Nephron progenitor cell (in vitro differentiated cells): Measurements from ENCODE around the gene IRF6.

Experiments
- DNase-seq: peaks from one replicate; pipeline ENCODE4 v3.0.0; 2021
- H3K27ac Mint-ChIP-seq: 2 replicates; pipeline ENCODE4 v1.8.0; 2021; ENCODE audit warnings: mild to moderate bottlenecking, moderate library complexity, mixed read lengths
- H3K27me3 Mint-ChIP-seq: 2 replicates; pipeline ENCODE4 v1.8.0; 2021; ENCODE audit warnings: mild to moderate bottlenecking, low read depth, mixed read lengths; ENCODE audit not compliant: poor library complexity
- H3K36me3 Mint-ChIP-seq: 2 replicates; pipeline ENCODE4 v1.8.0; 2021; ENCODE audit warnings: low read depth, mixed read lengths
- H3K4me1 Mint-ChIP-seq: 2 replicates; pipeline ENCODE4 v1.8.0; 2021; ENCODE audit warnings: mixed read lengths
- H3K4me3 Mint-ChIP-seq: 2 replicates; pipeline ENCODE4 v1.8.0; 2021; ENCODE audit warnings: mild to moderate bottlenecking, moderate library complexity, mixed read lengths
- H3K9me3 Mint-ChIP-seq: 2 replicates; pipeline ENCODE4 v1.8.0; 2021; ENCODE audit warnings: mild to moderate bottlenecking, moderate library complexity, mixed read lengths
- TF ChIP-seq, protein P1 (sequence below): fragments of 200-600 bp; sonication (generic); IDR thresholded peaks from 2 replicates; pipeline ENCODE4 v1.5.0; 2021; ENCODE audit warnings: antibody characterized with exemption

Gene IRF6

DNA sequence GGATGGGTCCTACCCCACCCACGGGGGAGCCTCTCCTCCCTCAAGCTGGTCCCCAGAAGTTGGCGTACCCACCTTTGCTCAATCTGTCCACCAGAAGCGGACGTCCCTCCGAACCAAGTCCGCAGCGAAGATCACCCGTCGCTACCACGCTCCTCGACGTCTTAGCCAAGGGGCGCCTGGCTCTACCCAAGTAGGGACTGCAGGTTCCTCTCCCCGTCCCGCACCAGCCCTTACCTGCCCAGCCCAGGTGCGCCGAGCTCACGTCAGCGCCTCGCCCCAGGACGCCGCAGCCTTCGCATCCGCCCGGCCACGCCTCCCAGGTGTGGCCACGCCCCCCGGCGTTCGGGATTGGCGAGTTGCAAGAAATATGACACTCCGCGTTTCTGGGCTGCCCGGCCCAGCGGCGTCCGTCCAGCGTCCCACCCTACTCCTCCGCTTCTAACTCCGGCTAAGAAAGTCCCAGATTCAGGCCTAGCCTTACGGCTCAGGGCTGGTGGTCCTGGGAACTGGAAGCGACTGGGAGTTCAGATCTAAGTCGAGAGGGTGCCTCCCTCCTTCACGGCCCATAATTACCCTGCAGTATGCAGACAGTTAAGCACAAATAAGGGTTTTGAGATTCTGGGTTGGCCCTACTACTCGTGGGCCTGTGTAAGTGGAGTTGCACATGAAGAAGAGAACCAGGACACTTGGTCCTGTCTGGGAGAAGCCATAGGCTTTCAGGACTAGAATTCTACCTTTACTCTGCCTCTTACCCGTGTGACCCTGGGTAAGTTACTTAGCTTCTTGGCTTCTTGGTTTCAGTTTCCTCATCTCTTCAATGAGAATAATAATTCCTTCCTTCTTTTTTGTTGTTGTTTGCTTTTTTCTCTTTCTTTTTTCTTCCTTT, at the start of gene IRF6:
TSS of gene IRF6 (minus strand) at position 268 of the 886 bp plus-strand sequence. CDS start 4,729 bp downstream, outside the sequence.
- peak; percentile 93 for DNase-seq
- Mint-ChIP-seq H3K9me3 (no peaks in the 10 kb centered on the region), H3K4me1 (peaks cover 7% of the 10 kb centered on the region), H3K27ac (peak within 1 kb of the TSS; percentile 29), H3K36me3 (no peaks in the 10 kb centered on the region), H3K4me3 (peak within 1 kb of the TSS; percentile 81), H3K27me3 (peaks cover 66% of the 10 kb centered on the region)
- TF ChIP-seq, protein P1, sequence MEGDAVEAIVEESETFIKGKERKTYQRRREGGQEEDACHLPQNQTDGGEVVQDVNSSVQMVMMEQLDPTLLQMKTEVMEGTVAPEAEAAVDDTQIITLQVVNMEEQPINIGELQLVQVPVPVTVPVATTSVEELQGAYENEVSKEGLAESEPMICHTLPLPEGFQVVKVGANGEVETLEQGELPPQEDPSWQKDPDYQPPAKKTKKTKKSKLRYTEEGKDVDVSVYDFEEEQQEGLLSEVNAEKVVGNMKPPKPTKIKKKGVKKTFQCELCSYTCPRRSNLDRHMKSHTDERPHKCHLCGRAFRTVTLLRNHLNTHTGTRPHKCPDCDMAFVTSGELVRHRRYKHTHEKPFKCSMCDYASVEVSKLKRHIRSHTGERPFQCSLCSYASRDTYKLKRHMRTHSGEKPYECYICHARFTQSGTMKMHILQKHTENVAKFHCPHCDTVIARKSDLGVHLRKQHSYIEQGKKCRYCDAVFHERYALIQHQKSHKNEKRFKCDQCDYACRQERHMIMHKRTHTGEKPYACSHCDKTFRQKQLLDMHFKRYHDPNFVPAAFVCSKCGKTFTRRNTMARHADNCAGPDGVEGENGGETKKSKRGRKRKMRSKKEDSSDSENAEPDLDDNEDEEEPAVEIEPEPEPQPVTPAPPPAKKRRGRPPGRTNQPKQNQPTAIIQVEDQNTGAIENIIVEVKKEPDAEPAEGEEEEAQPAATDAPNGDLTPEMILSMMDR, result no peak

DNA sequence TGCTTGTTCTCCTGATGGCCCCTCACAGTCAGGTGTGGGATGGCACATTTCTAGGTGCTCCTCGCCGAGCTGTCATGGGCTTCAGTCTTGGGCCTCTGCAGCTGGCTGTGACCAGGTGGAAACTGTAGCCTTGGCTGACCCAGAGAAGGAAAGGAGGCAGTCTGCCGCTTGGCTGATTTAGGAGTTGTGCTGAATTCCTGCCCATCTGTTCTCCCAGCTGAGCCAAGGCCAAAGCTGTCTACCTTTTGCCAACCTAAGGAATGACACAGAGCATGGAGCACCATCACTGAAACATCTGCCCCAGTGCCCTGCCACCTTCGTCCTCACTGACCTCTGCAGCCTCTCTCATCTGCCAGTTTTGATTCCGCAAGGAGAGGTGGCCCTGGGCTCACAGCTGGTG, 49.7 kb upstream of the IRF6 start:
- Mint-ChIP-seq H3K4me3 (no peak overlapping the region), H3K4me1 (no peaks in the 10 kb centered on the region), H3K36me3 (peaks cover 38% of the 10 kb centered on the region), H3K27me3 (peaks cover under 1% of the 10 kb centered on the region), H3K27ac (no peak overlapping the region), H3K9me3 (no peaks in the 10 kb centered on the region)
- DNase-seq, result no peak
- TF ChIP-seq, protein P1, result no peak

DNA sequence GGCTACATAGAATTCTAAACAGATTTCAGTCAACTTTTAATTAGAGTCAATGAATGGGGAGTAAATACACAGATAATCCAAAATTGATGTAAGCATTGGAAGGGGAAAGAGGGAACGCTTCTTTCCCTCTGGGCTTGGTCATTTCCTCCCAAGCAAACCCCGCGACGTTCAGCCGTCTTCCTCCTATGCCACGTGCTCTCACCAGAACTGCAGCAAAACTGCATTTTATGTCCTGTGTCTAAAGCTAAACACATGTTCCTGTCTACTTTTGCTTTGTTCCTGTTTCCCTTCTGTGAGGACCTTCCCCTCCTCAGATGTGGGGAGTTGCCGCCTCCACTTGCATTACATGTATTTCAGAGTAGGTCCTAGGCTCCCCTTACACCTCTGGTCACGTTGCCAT, 49.1 kb upstream of the IRF6 start:
- H3K27me3 Mint-ChIP-seq, result no peaks in the 10 kb centered on the region
- TF ChIP-seq, protein P1, result no peak
- H3K36me3 Mint-ChIP-seq, result peaks cover 38% of the 10 kb centered on the region
- H3K9me3 Mint-ChIP-seq, result no peaks in the 10 kb centered on the region
- no peak for DNase-seq
- H3K4me3 Mint-ChIP-seq, result no peak overlapping the region
- H3K27ac Mint-ChIP-seq, result no peak overlapping the region
- no peaks in the 10 kb centered on the region for H3K4me1 Mint-ChIP-seq

DNA sequence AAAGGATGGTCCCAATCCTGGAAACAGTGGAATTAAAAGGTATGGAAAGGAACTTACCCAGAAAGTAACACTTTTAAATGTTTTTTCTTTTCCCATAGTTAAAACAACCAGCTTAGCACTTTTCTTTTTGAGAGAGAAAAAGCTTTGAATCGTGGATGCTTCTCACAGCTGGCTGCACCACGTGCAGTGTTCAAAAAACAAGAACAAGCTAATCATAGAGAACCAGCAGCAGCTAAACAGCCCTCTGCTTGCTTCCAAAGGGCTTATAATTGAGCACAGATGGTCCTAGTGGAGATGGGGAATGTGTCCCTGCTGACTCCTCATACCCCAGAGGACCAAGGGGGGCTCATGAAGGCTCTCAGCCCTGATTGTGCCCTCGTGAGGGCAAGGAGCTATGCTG, 48.3 kb upstream of the IRF6 start:
- TF ChIP-seq, protein P1, result no peak
- DNase-seq, result no peak
- Mint-ChIP-seq H3K27ac (peak overlapping the region; percentile 59), H3K4me3 (no peak overlapping the region), H3K9me3 (no peaks in the 10 kb centered on the region), H3K27me3 (no peaks in the 10 kb centered on the region), H3K4me1 (no peaks in the 10 kb centered on the region), H3K36me3 (peaks cover 38% of the 10 kb centered on the region)

DNA sequence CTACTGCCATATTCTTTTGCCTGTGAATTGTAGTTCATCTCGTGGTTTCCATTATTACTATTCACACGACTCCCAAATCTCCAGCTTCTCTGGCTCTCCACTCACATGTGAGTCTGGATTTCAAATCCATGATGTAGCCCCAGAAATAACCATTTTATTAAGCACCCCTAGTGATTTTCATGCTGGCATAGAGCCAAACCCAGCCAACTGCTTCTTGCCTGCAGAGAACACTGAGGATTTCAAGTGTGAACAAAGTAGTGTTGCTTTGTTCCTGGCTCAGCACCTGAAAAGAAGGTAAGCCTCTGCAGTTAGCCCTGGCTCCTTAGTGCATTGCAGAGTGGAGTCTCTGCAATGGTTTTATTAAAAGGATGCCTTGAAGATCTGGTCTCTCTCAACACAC, 47.7 kb upstream of the IRF6 start:
- Mint-ChIP-seq H3K4me3 (no peak overlapping the region), H3K9me3 (no peaks in the 10 kb centered on the region), H3K4me1 (no peaks in the 10 kb centered on the region), H3K36me3 (peaks cover 38% of the 10 kb centered on the region), H3K27me3 (no peaks in the 10 kb centered on the region), H3K27ac (no peak overlapping the region)
- no peak for DNase-seq
- TF ChIP-seq, protein P1, result no peak
